Thyroid gland (tissue), 4 donors: ENCODE data around the gene A2M. TPM values are rescaled to one million over a fixed set of nuclear protein-coding genes. Genes with fewer than 3 reads are reported as not detected.

Experiments
- DNase-seq, 2 donors: peaks; one replicate each; pipeline ENCODE4 v3.0.0-alpha.2; 2019
- H3K27ac ChIP-seq, 3 donors: fragments of 200-600 bp; sonication (generic); 1 replicate in 2 of 3; 2 replicates in 1 of 3; pipeline ENCODE4 v1.5.1; 2016 to 2019; ENCODE audit warnings: mild to moderate bottlenecking in 1 of 3, moderate library complexity in 1 of 3
- H3K27me3 ChIP-seq: fragments of 200-600 bp; sonication (generic); one replicate; pipeline ENCODE4 v1.5.1; 2019
- H3K36me3 ChIP-seq, 2 donors: fragments of 200-600 bp; sonication (generic); one replicate each; pipeline ENCODE4 v1.5.1; 2016 to 2019
- H3K4me1 ChIP-seq, 2 donors: fragments of 200-600 bp; sonication (generic); one replicate each; pipeline ENCODE4 v1.5.1; 2017 to 2019
- H3K4me3 ChIP-seq, 3 donors: fragments of 200-600 bp; sonication (generic); replicated peaks in 1 of 3; 1 replicate in 2 of 3; 2 replicates in 1 of 3; pipeline ENCODE4 v1.5.1; 2016; ENCODE audit warnings: mild to moderate bottlenecking in 1 of 3
- H3K9me3 ChIP-seq: fragments of 200-600 bp; sonication (generic); one replicate; pipeline ENCODE4 v1.5.1; 2017
- POLR2A ChIP-seq, 2 donors: fragments of 450-650 bp; IDR thresholded peaks; one replicate each; pipeline ENCODE4 v1.6.1; 2017; ENCODE audit warnings: antibody characterized with exemption in 2 of 2, mild to moderate bottlenecking in 2 of 2, moderate library complexity in 1 of 2
- WGBS, 2 donors: methylation state at CpG; one replicate each; pipeline ENCODE4 v1.1.5; 2017; 5-methylcytosine and 5-hydroxymethylcytosine counted together
- intact Hi-C: fragments of 100-400 bp; cut with DNase I; formaldehyde crosslinking; loops from one replicate; pipeline ENCODE4 v1.15.1; 2023
- total RNA-seq, 4 donors: library from RNA; depleted of rRNA; stranded (reverse); fragments of >200 nt; gene quantifications; one replicate each; pipeline ENCODE4 v1.2.3, GENCODE V29; 2016
- TF ChIP-seq, protein P1 (sequence below), 6 experiments: fragments of 200-600 bp in 3 of 6; fragments of 450-650 bp in 3 of 6; sonication (generic) in 3 of 6; IDR thresholded peaks; one replicate each; pipeline ENCODE4 v1.5.1; 2016 to 2019; ENCODE audit warnings: antibody characterized with exemption in 6 of 6, mild to moderate bottlenecking in 2 of 6, inconsistent platforms in 1 of 6, moderate library complexity in 1 of 6

A2M gene
- total RNA-seq, 4 donors from 2014 or later, result 124 to 345 (median 219) TPM

DNA sequence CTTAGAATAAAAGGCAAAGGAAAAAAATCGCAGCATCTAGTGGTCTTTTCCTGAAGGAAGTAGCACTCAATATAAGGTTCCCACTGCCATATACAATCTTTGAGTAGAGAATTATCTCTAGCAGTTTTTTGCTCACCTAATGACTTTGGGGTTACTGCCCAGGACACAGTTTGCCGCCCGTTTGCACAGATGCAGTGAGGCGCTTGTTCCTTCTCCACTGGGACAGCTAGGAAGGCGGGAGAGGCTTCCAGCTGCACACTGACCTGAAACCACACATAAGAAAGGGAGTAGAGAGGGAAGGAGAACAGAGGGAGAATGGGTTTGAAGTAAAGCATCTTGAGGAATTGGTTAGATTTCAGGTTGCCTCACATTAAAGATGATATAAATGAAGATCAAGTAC is 25.5 kb downstream of the A2M start:
- Histone ChIP-seq H3K9me3 (no peaks in the 10 kb centered on the region), H3K4me1 (no peaks in the 10 kb centered on the region), H3K36me3 (peaks cover 7 to 14% of the 10 kb centered on the region in 2 donors), H3K27ac (no peak overlapping the region), H3K4me3 (no peak overlapping the region), H3K27me3 (no peaks in the 10 kb centered on the region)
- 84 to 87% methylated on average over 5 of the region's 5 CpGs for WGBS, 2 donors
- no peak for DNase-seq
- TF ChIP-seq, protein P1, sequence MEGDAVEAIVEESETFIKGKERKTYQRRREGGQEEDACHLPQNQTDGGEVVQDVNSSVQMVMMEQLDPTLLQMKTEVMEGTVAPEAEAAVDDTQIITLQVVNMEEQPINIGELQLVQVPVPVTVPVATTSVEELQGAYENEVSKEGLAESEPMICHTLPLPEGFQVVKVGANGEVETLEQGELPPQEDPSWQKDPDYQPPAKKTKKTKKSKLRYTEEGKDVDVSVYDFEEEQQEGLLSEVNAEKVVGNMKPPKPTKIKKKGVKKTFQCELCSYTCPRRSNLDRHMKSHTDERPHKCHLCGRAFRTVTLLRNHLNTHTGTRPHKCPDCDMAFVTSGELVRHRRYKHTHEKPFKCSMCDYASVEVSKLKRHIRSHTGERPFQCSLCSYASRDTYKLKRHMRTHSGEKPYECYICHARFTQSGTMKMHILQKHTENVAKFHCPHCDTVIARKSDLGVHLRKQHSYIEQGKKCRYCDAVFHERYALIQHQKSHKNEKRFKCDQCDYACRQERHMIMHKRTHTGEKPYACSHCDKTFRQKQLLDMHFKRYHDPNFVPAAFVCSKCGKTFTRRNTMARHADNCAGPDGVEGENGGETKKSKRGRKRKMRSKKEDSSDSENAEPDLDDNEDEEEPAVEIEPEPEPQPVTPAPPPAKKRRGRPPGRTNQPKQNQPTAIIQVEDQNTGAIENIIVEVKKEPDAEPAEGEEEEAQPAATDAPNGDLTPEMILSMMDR (IDR thresholded peaks at IDR 0.05), result no peak
- TF ChIP-seq POLR2A (IDR thresholded peaks at IDR 0.05), result no peak
- intact Hi-C loops, result no loop called here

GRCh38 chr12:9087087-9087835 is 28.5 kb downstream of the A2M start:
- intact Hi-C loops, result no loop called here
- Histone ChIP-seq H3K4me1 (no peaks in the 10 kb centered on the region), H3K36me3 (peaks cover 7 to 14% of the 10 kb centered on the region in 2 donors), H3K27me3 (no peaks in the 10 kb centered on the region), H3K4me3 (no peak overlapping the region), H3K27ac (no peak overlapping the region), H3K9me3 (no peaks in the 10 kb centered on the region)
- no peak for DNase-seq
- TF ChIP-seq, protein P1 (IDR thresholded peaks at IDR 0.05), result no peak
- no peak for TF ChIP-seq POLR2A (IDR thresholded peaks at IDR 0.05)

- DNase-seq, result no peak
- Histone ChIP-seq H3K36me3 (peaks cover 7% of the 10 kb centered on the region in 2 donors), H3K27ac (no peak overlapping the region), H3K9me3 (no peaks in the 10 kb centered on the region), H3K4me3 (no peak overlapping the region), H3K27me3 (no peaks in the 10 kb centered on the region), H3K4me1 (no peaks in the 10 kb centered on the region)
- no peak for TF ChIP-seq POLR2A (IDR thresholded peaks at IDR 0.05)
- TF ChIP-seq, protein P1 (IDR thresholded peaks at IDR 0.05), result no peak
- WGBS, 2 donors, result 50 to 52% methylated on average over 1 of the region's 1 CpG
- intact Hi-C loops, result no loop called here
These were observed 29.6 kb downstream of the A2M start for GRCh38 chr12:9086087-9086486.

DNA sequence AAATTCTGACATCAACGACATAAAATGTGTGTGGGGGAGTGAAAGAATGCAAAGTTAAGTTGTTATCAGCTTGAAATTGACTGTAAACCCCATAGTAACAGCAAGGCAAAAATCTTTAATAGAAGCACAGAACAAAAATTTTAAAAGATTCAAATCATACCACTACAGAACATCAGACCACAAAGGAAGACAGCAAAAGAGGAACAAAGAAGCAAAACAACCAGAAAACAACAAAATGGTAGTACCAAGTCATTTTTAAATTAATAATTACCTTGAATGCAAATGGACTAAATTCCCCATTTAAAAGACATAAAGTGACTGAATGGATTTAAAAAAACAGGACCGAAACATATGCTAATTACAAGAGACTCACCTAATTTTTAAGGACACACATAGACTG is 31.3 kb downstream of the A2M start:
- TF ChIP-seq POLR2A (IDR thresholded peaks at IDR 0.05), result no peak
- TF ChIP-seq, protein P1 (IDR thresholded peaks at IDR 0.05), result no peak
- H3K36me3 ChIP-seq, result peaks cover 7 to 13% of the 10 kb centered on the region in 2 donors
- WGBS, 2 donors, result 66 to 73% methylated on average over 2 of the region's 2 CpGs
- no peak overlapping the region for H3K27ac ChIP-seq
- intact Hi-C loops, result no loop called here
- no peaks in the 10 kb centered on the region for H3K4me1 ChIP-seq
- no peak for DNase-seq
- no peak overlapping the region for H3K4me3 ChIP-seq
- H3K9me3 ChIP-seq, result no peaks in the 10 kb centered on the region
- H3K27me3 ChIP-seq, result no peaks in the 10 kb centered on the region

- Histone ChIP-seq H3K36me3 (peaks cover 7 to 12% of the 10 kb centered on the region in 2 donors), H3K27ac (no peak overlapping the region), H3K27me3 (no peaks in the 10 kb centered on the region), H3K4me1 (no peaks in the 10 kb centered on the region), H3K4me3 (no peak overlapping the region), H3K9me3 (no peaks in the 10 kb centered on the region)
- TF ChIP-seq, protein P1 (IDR thresholded peaks at IDR 0.05), result no peak
- no peak for TF ChIP-seq POLR2A (IDR thresholded peaks at IDR 0.05)
- DNase-seq, result no peak
- 88 to 94% methylated on average over 2 of the region's 2 CpGs for WGBS, 2 donors
- intact Hi-C loops, result no loop called here
These were observed 31.9 kb downstream of the A2M start for GRCh38 chr12:9083793-9084192.
